H1 (cell line): ENCODE measurements around the gene HRH3. TPM values are rescaled to one million over a fixed set of nuclear protein-coding genes. Genes with fewer than 3 reads are reported as not detected.

Experiments
- CTCF ChIA-PET: fragments of 300-600 bp; sonication (Branson Sonifier 250); formaldehyde crosslinking; loops from one replicate; lab custom pipeline; 2021; ENCODE audit not compliant: partially characterized antibody; lab: Charles Lee
- POLR2A ChIA-PET: fragments of 300-600 bp; sonication (Branson Sonifier 250); formaldehyde crosslinking; loops from one replicate; lab custom pipeline; 2021; ENCODE audit warnings: inconsistent platforms; ENCODE audit not compliant: partially characterized antibody; lab: Charles Lee
- DNase-seq, 2 experiments: peaks; one replicate each; pipeline versions ENCODE4 v3.0.0 to v3.0.0-alpha.2; 2010 to 2022; ENCODE audit warnings: low spot score in 2 of 2, low read depth in 1 of 2, mixed read lengths in 1 of 2
- FAIRE-seq: peaks from 2 replicates; lab custom pipeline; 2011; peaks lifted over from hg19 to GRCh38; lab: Jason Lieb, UNC
- H2AFZ ChIP-seq: 2 replicates; pipeline ENCODE4 v1.8.1; 2012; ENCODE audit warnings: low read length, inconsistent platforms
- H2AK5ac ChIP-seq: 2 replicates; pipeline ENCODE4 v1.6.1; 2013; ENCODE audit warnings: low read depth, low read length
- H2BK120ac ChIP-seq: replicated peaks from 2 replicates; pipeline ENCODE3; 2013; ENCODE audit warnings: low read depth, low read length, inconsistent platforms
- H2BK12ac ChIP-seq: 2 replicates; pipeline ENCODE4 v1.6.1; 2013; ENCODE audit warnings: low read depth, low read length
- H2BK15ac ChIP-seq: 2 replicates; pipeline ENCODE4 v1.6.1; 2013; ENCODE audit warnings: low read length
- H2BK20ac ChIP-seq: 2 replicates; pipeline ENCODE4 v1.6.1; 2013; ENCODE audit warnings: low read length
- H2BK5ac ChIP-seq: 2 replicates; pipeline ENCODE4 v1.6.1; 2013; ENCODE audit warnings: low read depth, low read length
- H3K14ac ChIP-seq: 2 replicates; pipeline ENCODE4 v1.6.1; 2013; ENCODE audit warnings: inconsistent platforms; ENCODE audit not compliant: insufficient read length
- H3K18ac ChIP-seq: 2 replicates; pipeline ENCODE4 v1.6.1; 2013; ENCODE audit warnings: low read length; ENCODE audit errors: extremely low read depth
- H3K23ac ChIP-seq: 2 replicates; pipeline ENCODE4 v1.6.1; 2013; ENCODE audit warnings: inconsistent platforms; ENCODE audit not compliant: insufficient read length
- H3K23me2 ChIP-seq: 2 replicates; pipeline ENCODE4 v1.6.1; 2013; ENCODE audit warnings: low read depth, low read length
- H3K27ac ChIP-seq: 2 replicates; pipeline ENCODE4 v1.6.1; 2011; ENCODE audit warnings: low read depth, low read length, inconsistent platforms
- H3K27me3 ChIP-seq, 4 experiments: replicated peaks in 1 of 4; 1 replicate in 1 of 4; 2 replicates in 3 of 4; pipeline versions ENCODE4 v1.6.1 to v1.8.1; 2011 to 2013; ENCODE audit warnings: low read length in 3 of 4, mild to moderate bottlenecking in 3 of 4, inconsistent platforms in 2 of 4, mixed read lengths in 2 of 4, moderate library complexity in 1 of 4; ENCODE audit not compliant: control insufficient read depth in 3 of 4, insufficient read depth in 3 of 4; ENCODE audit errors: extremely low read depth in 1 of 4
- H3K36me3 ChIP-seq, 4 experiments: 2 replicates each; pipeline versions ENCODE4 v1.6.1 to v1.8.1; 2011 to 2013; ENCODE audit warnings: mild to moderate bottlenecking in 4 of 4, low read length in 3 of 4, moderate library complexity in 2 of 4, control low read depth in 1 of 4, inconsistent platforms in 1 of 4; ENCODE audit not compliant: insufficient read depth in 4 of 4, control insufficient read depth in 2 of 4
- H3K4ac ChIP-seq: replicated peaks from 2 replicates; pipeline ENCODE3; 2013; ENCODE audit warnings: low read length, low read depth, mixed read lengths, inconsistent platforms; ENCODE audit not compliant: insufficient read length
- H3K4me1 ChIP-seq, 4 experiments: replicated peaks in 1 of 4; 1 replicate in 1 of 4; 2 replicates in 3 of 4; pipeline versions ENCODE4 v1.6.1 to v1.8.1; 2011 to 2013; ENCODE audit warnings: low read length in 3 of 4, inconsistent platforms in 2 of 4, mixed read lengths in 1 of 4; ENCODE audit not compliant: insufficient read depth in 4 of 4, control insufficient read depth in 3 of 4
- H3K4me2 ChIP-seq, 2 experiments: 2 replicates each; pipeline versions ENCODE4 v1.6.1 to v1.8.1; 2011 to 2013; ENCODE audit warnings: low read depth in 2 of 2, low read length in 2 of 2, control low read depth in 1 of 2, inconsistent platforms in 1 of 2, mild to moderate bottlenecking in 1 of 2; ENCODE audit not compliant: insufficient read depth in 1 of 2
- H3K4me3 ChIP-seq, 4 experiments: fragments of 200-600, 300-600 bp in 1 of 4; sonication (generic), shearing (Covaris generic), sonication (Bioruptor Twin) in 1 of 4; 2 replicates each; pipeline versions ENCODE4 v1.5.1 to v1.8.1; 2011 to 2016; ENCODE audit warnings: low read length in 4 of 4, low read depth in 3 of 4, control low read depth in 2 of 4, inconsistent platforms in 2 of 4, mild to moderate bottlenecking in 2 of 4, mixed read lengths in 1 of 4, moderate library complexity in 1 of 4; ENCODE audit not compliant: insufficient read depth in 2 of 4; ENCODE audit errors: extremely low read depth in 1 of 4
- H3K56ac ChIP-seq: replicated peaks from 2 replicates; pipeline ENCODE3; 2013; ENCODE audit warnings: low read depth, mild to moderate bottlenecking, mixed read lengths, low read length, inconsistent platforms; ENCODE audit not compliant: insufficient read length
- H3K79me1 ChIP-seq: 2 replicates; pipeline ENCODE4 v1.6.1; 2013; ENCODE audit warnings: low read depth, low read length, control low read depth
- H3K79me2 ChIP-seq, 2 experiments: 2 replicates each; pipeline versions ENCODE4 v1.6.1 to v1.8.1; 2012 to 2013; ENCODE audit warnings: low read length in 2 of 2, mild to moderate bottlenecking in 2 of 2, inconsistent platforms in 1 of 2; ENCODE audit not compliant: insufficient read depth in 2 of 2, control insufficient read depth in 1 of 2
- H3K9ac ChIP-seq, 4 experiments: replicated peaks in 1 of 4; 1 replicate in 1 of 4; 2 replicates in 3 of 4; pipeline versions ENCODE4 v1.6.1 to v1.8.1; 2011 to 2013; ENCODE audit warnings: low read depth in 3 of 4, low read length in 3 of 4, control low read depth in 2 of 4, mild to moderate bottlenecking in 2 of 4, moderate library complexity in 2 of 4, inconsistent platforms in 1 of 4; ENCODE audit errors: extremely low read depth in 1 of 4
- H3K9me3 ChIP-seq, 2 experiments: 2 replicates each; pipeline versions ENCODE4 v1.6.1 to v1.8.1; 2012 to 2013; ENCODE audit warnings: mild to moderate bottlenecking in 2 of 2, moderate library complexity in 2 of 2, control low read depth in 1 of 2, inconsistent platforms in 1 of 2, low read depth in 1 of 2, low read length in 1 of 2, mixed read lengths in 1 of 2; ENCODE audit not compliant: insufficient read depth in 2 of 2
- H4K20me1 ChIP-seq, 2 experiments: replicated peaks in 1 of 2; 2 replicates each; pipeline versions ENCODE3 to v1.8.1; 2011 to 2013; ENCODE audit warnings: inconsistent platforms in 2 of 2, low read length in 2 of 2, mild to moderate bottlenecking in 1 of 2; ENCODE audit not compliant: insufficient read depth in 2 of 2, control insufficient read depth in 1 of 2
- H4K5ac ChIP-seq: 2 replicates; pipeline ENCODE4 v1.6.1; 2013; ENCODE audit warnings: low read length, low read depth, mixed read lengths, inconsistent platforms; ENCODE audit not compliant: insufficient read length
- H4K8ac ChIP-seq: 2 replicates; pipeline ENCODE4 v1.8.0; 2013; ENCODE audit warnings: mild to moderate bottlenecking, moderate library complexity, low read length, inconsistent platforms; ENCODE audit not compliant: insufficient read depth; ENCODE audit errors: extremely low read depth
- H4K91ac ChIP-seq: replicated peaks from 2 replicates; pipeline ENCODE3; 2013; ENCODE audit warnings: low read length, mixed read lengths, inconsistent platforms; ENCODE audit not compliant: insufficient read length
- ASH2L ChIP-seq: fragments of 200-600, 300-600 bp; sonication (generic); IDR thresholded peaks from one replicate; pipeline ENCODE4 v1.7.1; 2017; ENCODE audit warnings: low read length
- CBX8 ChIP-seq: fragments of 300-800, 300-1000 bp; sonication (generic); IDR thresholded peaks from 2 replicates; pipeline ENCODE4 v1.7.1; 2016; ENCODE audit warnings: low read depth, low read length, borderline replicate concordance
- JUND ChIP-seq: IDR thresholded peaks from 2 replicates; pipeline ENCODE4 v1.6.1; 2011; ENCODE audit warnings: mild to moderate bottlenecking, improper control_type of control experiment, low read length
- KDM5A ChIP-seq: fragments of 200-600 bp; IDR thresholded peaks from 2 replicates; pipeline ENCODE4 v1.7.1; 2012; ENCODE audit warnings: mild to moderate bottlenecking, low read length, inconsistent platforms, mixed read lengths
- WGBS, 2 experiments: shearing (Covaris generic) in 1 of 2; methylation state at CpG; one replicate each; pipeline versions ENCODE4 v1.1.6 to v1.1.7; 2013 to 2015; ENCODE audit warnings: low lambda C conversion rate in 2 of 2, mixed read lengths in 2 of 2, inconsistent platforms in 1 of 2, low coverage in 1 of 2, missing lambda C conversion rate in 1 of 2; ENCODE audit not compliant: insufficient replicate concordance in 2 of 2, insufficient coverage in 1 of 2, insufficient read length in 1 of 2; ENCODE audit errors: extremely low coverage in 1 of 2, missing lambda C conversion rate in 1 of 2; 5-methylcytosine and 5-hydroxymethylcytosine counted together
- polyA plus RNA-seq, 7 experiments: library from polyadenylated mRNA; depleted of rRNA in 3 of 7; stranded (reverse) in 5 of 7; unstranded in 2 of 7; fragments of >200 nt in 5 of 7; fragments of 200-250 nt in 2 of 7; gene quantifications; 1 replicate in 5 of 7; 2 replicates in 1 of 7; 4 replicates in 1 of 7; pipeline versions ENCODE4 v1.2.1 to v1.2.3, GENCODE V29; 2011 to 2013; ENCODE audit warnings: missing spikeins in 2 of 7, mixed read lengths in 2 of 7
- total RNA-seq: library from RNA; stranded (reverse); fragmentation: NEBNext Ultra II Directional; extraction: Animal tissue kit (Norgen Biotek cat#: 25700); gene quantifications from 2 replicates; pipeline ENCODE4 v1.2.1, GENCODE V29; 2021
- TF ChIP-seq, protein P1 (sequence below): IDR thresholded peaks from 2 replicates; pipeline ENCODE4 v1.6.1; 2012; ENCODE audit warnings: inconsistent platforms
- TF ChIP-seq, protein P2 (sequence below): IDR thresholded peaks from 2 replicates; pipeline ENCODE4 v1.6.1; 2012; ENCODE audit warnings: inconsistent platforms

The HRH3 gene
- total and polyA plus RNA-seq, 2 of the 8 experiments (the other 6 are each of a cell fraction or from before 2014, with no cell fraction given): 2.0 to 4.5 TPM

DNA sequence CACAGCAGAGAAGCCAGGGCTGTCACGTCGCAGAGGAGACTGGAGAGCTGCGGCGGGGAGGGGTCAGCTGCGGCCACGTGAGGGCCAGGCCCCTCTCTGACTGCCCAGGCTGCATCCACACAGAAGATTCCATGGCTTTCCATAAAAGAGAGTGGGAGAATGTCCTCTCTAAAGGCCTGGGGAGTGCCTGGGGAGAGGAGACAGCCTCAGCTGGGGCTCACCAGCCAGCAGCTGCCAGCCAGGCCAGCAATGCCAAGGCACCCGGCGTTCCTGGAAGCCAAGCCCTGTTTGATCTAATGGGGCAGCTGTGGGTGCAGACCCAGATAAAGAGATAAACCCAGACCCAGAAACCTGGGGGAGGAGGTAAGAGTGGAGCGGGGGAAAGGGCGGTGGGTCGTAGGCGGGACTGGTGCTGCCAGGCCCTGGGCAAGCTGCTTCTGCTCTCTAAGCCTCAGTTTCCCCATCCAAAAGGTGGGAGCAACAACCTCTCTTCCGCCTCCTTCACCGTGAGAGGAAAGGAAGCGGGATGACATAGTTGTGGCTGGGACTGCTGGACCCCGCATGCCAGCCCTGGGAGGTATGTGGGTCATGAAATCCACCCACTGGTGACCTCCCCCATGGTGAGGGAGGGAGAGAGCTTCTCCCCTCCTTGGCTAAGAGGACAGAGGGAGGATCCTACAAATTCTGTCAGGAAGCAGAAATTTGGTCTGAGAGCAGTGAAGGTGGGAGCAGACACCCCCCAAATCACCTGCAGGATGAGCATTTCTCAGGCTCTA lies 15.1 kb upstream of the HRH3 start:
- Histone ChIP-seq H3K9me3 (peaks cover 0 to 2% of the 10 kb centered on the region in 2 experiments; a peak in 1 of 4 replicates), H3K14ac (no peak overlapping the region), H2AK5ac (no peak overlapping the region), H3K18ac (no peak overlapping the region), H4K5ac (no peak overlapping the region), H3K27me3 (0 out of 7 replicates have a peak, but pooled peaks cover 0 to 3% (median 0%) of the 10 kb centered on the region in 4 experiments), H3K56ac (no peak overlapping the region), H2BK20ac (no peak overlapping the region), H3K4ac (no peak overlapping the region), H3K23me2 (peaks cover 4% of the 10 kb centered on the region), H3K23ac (no peak overlapping the region), H3K79me1 (peaks cover 7% of the 10 kb centered on the region; the same call in 1 of the 2 replicates), H2BK5ac (no peak overlapping the region), H2BK12ac (0 out of 2 replicates have a peak overlapping the region, but pooled peaks have one; percentile 17), H3K4me3 (no peak overlapping the region), H2BK15ac (no peak overlapping the region), H2BK120ac (no peak overlapping the region), H3K36me3 (no peaks in the 10 kb centered on the region), H3K4me2 (no peak overlapping the region), H2AFZ (no peak overlapping the region), H3K9ac (no peak overlapping the region), H4K20me1 (peaks cover 2 to 3% of the 10 kb centered on the region in 2 experiments), H3K79me2 (peaks cover 5 to 13% of the 10 kb centered on the region in 2 experiments; a peak in 3 of 4 replicates), H4K91ac (no peak overlapping the region), H3K4me1 (peaks cover 0 to 9% (median 6%) of the 10 kb centered on the region in 4 experiments; a peak in 5 of 7 replicates), H4K8ac (no peak overlapping the region), H3K27ac (no peak overlapping the region)
- no peak for FAIRE-seq
- POLR2A ChIA-PET: no interaction called here
- 89% methylated on average over 14 of the region's 16 CpGs; no CpG with 5 or more reads in 1 of the 2 experiments for WGBS, 2 experiments
- CTCF ChIA-PET: interaction anchor here (0.6 to 1.8 kb wide), 4 partner anchors 10 to 122 kb away, joined by 3 to 7 read pairs (median 4); no protein-coding TSS in a partner anchor
- no peak for DNase-seq
- TF ChIP-seq JUND: no peak
- no peak for TF ChIP-seq CBX8
- no peak for TF ChIP-seq KDM5A
- TF ChIP-seq, protein P1, sequence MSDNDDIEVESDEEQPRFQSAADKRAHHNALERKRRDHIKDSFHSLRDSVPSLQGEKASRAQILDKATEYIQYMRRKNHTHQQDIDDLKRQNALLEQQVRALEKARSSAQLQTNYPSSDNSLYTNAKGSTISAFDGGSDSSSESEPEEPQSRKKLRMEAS: no peak
- TF ChIP-seq ASH2L: no peak
- TF ChIP-seq, protein P2, sequence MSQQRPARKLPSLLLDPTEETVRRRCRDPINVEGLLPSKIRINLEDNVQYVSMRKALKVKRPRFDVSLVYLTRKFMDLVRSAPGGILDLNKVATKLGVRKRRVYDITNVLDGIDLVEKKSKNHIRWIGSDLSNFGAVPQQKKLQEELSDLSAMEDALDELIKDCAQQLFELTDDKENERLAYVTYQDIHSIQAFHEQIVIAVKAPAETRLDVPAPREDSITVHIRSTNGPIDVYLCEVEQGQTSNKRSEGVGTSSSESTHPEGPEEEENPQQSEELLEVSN: no peak
